Measurements from ENCODE around the gene CTU1. TPM values are rescaled to one million over a fixed set of nuclear protein-coding genes. Genes with fewer than 3 reads are reported as not detected.
"Not testable (repeated sequence)": the region's sequence is repeated elsewhere in the genome, so short reads cannot be mapped to it uniquely, and the experiment has no call there.

Gene CTU1
- total RNA-seq, 3 donors from 2014 or later, result 4.3 to 8.1 (median 4.8) TPM

- no peak overlapping the region for H3K4me3 ChIP-seq
- intact Hi-C loops (cut with DNase I, micrococcal nuclease), result no loop called here
- ATAC-seq, result no peak
- H3K4me1 ChIP-seq (ENCODE audit: low read depth), result no peaks in the 10 kb centered on the region
- no peak for TF ChIP-seq CTCF (IDR thresholded peaks at IDR 0.05)
- no peak for DNase-seq
- no peaks in the 10 kb centered on the region for H3K9me3 ChIP-seq
- H3K36me3 ChIP-seq (ENCODE audit: low read depth), result no peaks in the 10 kb centered on the region
Measured at GRCh38 chr19:51147663-51148062, 39.5 kb upstream of the CTU1 start.

DNA sequence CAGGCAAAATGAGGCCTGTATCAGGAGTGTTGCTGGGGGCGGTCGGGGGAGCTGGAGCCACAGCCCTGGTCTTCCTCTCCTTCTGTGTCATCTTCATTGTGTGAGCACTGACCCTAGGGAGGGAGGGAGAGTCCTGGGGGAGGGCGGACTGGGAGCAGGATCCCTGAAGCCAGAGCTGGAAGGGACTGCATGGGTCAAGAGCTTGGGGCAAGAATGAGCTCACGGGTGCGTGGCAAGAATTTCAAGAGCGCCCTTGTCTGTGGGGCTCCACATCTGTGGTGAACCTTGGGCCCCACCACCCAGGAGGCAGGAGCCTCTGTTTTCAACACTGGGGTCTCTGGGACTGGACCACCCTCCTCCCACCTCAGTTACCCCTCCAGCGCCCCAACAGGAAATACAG, 38.5 kb upstream of the CTU1 start:
- no peaks in the 10 kb centered on the region for H3K36me3 ChIP-seq (ENCODE audit: low read depth)
- no peak for TF ChIP-seq CTCF (IDR thresholded peaks at IDR 0.05)
- intact Hi-C loops (cut with DNase I, micrococcal nuclease), result no loop called here

DNA sequence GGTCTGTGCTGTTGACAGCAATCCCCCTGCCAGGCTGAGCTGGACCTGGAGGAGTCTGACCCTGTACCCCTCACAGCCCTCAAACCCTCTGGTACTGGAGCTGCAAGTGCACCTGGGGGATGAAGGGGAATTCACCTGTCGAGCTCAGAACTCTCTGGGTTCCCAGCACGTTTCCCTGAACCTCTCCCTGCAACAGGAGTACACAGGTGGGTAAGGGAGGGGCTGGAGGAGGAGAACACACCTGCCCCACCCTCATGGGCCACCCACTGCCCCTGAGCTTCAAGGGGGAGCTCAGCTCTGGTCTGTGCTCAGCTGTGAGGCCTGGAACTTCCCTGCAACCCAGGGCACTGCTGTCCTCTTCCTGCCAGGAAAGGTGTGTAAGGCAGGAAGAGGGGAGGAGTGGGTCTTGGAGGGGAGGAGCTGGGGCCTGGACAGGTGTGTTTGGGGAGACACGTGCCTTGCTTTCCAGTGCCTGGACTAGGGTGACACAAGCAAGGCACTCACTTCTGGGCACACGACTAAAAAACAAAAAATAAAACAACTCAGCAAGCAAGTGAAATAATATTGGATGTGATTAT, 37.8 kb upstream of the CTU1 start:
- H3K36me3 ChIP-seq (ENCODE audit: low read depth), result no peaks in the 10 kb centered on the region
- no peak overlapping the region for H3K4me3 ChIP-seq
- DNase-seq (no peak), ATAC-seq (no peak)
- H3K9me3 ChIP-seq, result no peaks in the 10 kb centered on the region
- H3K4me1 ChIP-seq (ENCODE audit: low read depth), result no peaks in the 10 kb centered on the region
- intact Hi-C loops (cut with DNase I, micrococcal nuclease), result no loop called here
- no peak for TF ChIP-seq CTCF (IDR thresholded peaks at IDR 0.05)

More for the DNA sequence above, 38.5 kb upstream of the CTU1 start:
- H3K4me1 ChIP-seq (ENCODE audit: low read depth), result no peaks in the 10 kb centered on the region
- ATAC-seq (no peak), DNase-seq (peak in 1 of 3 donors; percentile 22)
- H3K4me3 ChIP-seq, result no peak overlapping the region
- H3K9me3 ChIP-seq, result no peaks in the 10 kb centered on the region

DNA sequence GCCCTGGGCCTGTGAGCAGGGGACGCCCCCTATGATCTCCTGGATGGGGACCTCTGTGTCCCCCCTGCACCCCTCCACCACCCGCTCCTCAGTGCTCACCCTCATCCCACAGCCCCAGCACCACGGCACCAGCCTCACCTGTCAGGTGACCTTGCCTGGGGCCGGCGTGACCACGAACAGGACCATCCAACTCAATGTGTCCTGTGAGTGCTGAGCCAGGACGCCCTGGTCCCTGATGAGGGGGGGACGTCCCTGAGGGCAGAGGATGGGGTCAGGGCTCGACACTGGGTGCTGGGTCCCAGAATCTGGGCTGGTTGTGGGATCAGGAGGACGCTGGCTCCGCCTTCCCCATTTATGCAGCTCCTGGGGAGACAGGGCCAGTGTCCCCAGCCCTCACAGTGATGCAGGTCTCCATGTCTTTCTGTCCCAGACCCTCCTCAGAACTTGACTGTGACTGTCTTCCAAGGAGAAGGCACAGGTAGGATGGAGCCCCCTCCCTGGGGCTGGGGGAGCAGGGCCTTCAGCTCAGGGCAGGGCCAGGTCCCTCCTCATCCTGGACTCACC, 36.4 kb upstream of the CTU1 start:
- no peaks in the 10 kb centered on the region for H3K4me1 ChIP-seq (ENCODE audit: low read depth)
- TF ChIP-seq CTCF (IDR thresholded peaks at IDR 0.05), result no peak
- H3K36me3 ChIP-seq (ENCODE audit: low read depth), result no peaks in the 10 kb centered on the region
- no peak overlapping the region for H3K4me3 ChIP-seq
- intact Hi-C loops (cut with DNase I, micrococcal nuclease), result no loop called here
- DNase-seq, result peak in 1 of 3 donors; percentile 19
- no peak for ATAC-seq
- no peaks in the 10 kb centered on the region for H3K9me3 ChIP-seq

- Histone ChIP-seq H3K9me3 (no peaks in the 10 kb centered on the region), H3K36me3 (ENCODE audit: low read depth) (no peaks in the 10 kb centered on the region), H3K4me3 (no peak overlapping the region), H3K4me1 (ENCODE audit: low read depth) (no peaks in the 10 kb centered on the region)
- ATAC-seq (no peak), DNase-seq (no peak)
- TF ChIP-seq CTCF (IDR thresholded peaks at IDR 0.05), result no peak
- intact Hi-C loops (cut with DNase I, micrococcal nuclease), result no loop called here
Measured at GRCh38 chr19:51143486-51143885, 35.3 kb upstream of the CTU1 start.

DNA sequence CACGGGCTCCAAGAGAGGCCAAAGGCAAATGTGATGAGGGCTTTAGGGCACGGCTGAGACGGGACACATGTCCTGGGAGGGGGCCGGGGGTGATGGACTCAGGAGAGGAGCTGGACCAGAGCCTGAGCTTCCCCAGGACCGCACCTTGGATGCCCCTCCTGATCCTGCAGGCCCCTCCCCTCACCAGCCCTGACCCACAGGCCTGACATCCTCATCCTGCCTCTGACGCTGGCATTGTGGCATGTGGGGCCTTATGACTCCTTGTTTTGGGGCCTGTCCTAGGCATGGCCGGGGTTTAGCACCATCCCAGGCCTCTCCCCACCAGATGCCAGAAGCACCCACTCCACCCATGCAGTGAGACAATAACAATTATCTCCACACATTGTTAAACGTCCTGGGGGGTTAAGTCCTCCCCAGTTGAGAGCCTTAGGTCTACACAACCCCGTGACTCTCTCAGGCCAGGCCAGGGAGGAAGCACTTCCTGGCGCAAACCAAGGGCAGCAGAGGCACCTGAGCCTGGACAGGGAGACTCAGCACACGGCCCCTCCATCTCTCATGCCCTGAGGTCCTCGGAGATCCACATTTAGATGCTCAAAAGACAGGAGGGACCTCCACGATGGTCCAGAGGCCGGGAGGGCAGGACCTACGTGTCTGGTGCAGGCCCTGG, 34.7 kb upstream of the CTU1 start:
- peak in 1 of 3 donors; percentile 37 for DNase-seq
- not testable (repeated sequence) for ATAC-seq, H3K4me3 ChIP-seq

More for the DNA sequence above, 34.7 kb upstream of the CTU1 start:
- H3K36me3 ChIP-seq (ENCODE audit: low read depth); H3K9me3 ChIP-seq; H3K4me1 ChIP-seq (ENCODE audit: low read depth); intact Hi-C loops (cut with DNase I, micrococcal nuclease): not testable (repeated sequence)
